MM.1S (cell line): ENCODE measurements around the gene AGPAT2.

Source experiments
- CTCF ChIP-seq: fragments of 300-600 bp; sonication (generic); IDR thresholded peaks from 2 replicates; pipeline ENCODE4 v1.5.1; 2016; ENCODE audit warnings: antibody characterized with exemption, low read length, mixed read lengths
- EZH2phosphoT487 ChIP-seq: fragments of 300-600 bp; sonication (generic); IDR thresholded peaks from 2 replicates; pipeline ENCODE4 v1.6.1; 2018; ENCODE audit warnings: antibody characterized with exemption, low read length

- TF ChIP-seq CTCF (no peak), EZH2phosphoT487 (no peak)
Measured at GRCh38 chr9:136665704-136666371, 21.4 kb downstream of the AGPAT2 start.
